Activated CD8-positive, alpha-beta memory T cell treated with anti-CD3 and anti-CD28 coated beads for 1 hour (primary cell): Measurements from ENCODE around the gene CAMTA2.

Source experiments
- DNase-seq, 2 donors: peaks; one replicate each; pipeline ENCODE4 v3.0.0-alpha.2; 2020; ENCODE audit warnings: low read depth in 1 of 2; ENCODE audit errors: extremely low read depth in 1 of 2

Gene CAMTA2

DNA sequence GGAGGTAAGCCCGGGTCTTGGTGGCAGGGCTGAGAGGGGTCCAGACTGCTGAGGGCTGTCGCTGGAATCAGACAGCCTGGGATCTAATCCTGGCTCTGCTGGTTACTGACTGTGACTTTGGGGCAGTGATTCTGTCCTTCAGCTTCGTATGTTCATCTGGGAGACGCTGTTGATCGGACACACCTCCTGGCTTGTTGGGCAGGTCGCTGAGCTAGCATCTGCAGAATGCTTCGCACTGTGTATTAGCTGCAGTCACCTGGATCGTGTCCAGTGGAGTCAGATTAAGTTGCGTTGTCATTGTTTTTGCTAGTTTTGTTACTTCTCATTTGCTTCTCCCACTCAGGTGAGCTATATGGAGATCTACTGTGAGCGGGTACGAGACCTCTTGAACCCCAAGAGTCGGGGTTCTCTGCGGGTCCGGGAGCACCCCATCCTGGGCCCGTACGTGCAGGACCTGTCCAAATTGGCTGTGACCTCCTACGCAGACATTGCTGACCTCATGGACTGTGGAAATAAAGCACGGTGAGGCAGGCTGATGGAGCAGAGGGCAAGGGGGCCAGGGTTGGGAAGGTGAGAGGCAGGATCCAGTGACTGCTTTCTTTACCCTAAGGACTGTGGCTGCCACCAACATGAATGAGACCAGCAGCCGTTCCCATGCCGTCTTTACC lies 14.8 kb upstream of the CAMTA2 start:
- DNase-seq: no peak

DNA sequence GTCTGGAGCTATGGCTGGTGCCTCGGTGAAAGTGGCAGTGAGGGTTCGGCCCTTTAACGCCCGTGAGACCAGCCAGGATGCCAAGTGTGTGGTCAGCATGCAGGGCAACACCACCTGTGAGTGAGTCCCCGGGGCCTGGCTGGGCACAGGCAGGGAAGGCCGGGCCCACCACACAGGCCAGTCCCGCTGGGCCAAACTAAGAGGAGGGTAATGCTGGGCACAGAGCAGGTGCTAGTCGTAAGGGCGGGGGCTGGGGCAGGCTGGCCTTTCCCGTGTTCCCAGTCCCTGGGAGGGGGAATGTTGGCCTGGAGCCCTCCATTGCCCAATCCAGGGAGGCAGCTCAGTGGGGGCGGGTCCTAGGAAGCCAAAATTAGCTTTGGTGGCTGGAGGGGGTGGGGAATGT lies 12.8 kb upstream of the CAMTA2 start:
- DNase-seq: no peak

GRCh38 chr17:4999430-5000093 lies 12.1 kb upstream of the CAMTA2 start:
- DNase-seq: no peak

DNA sequence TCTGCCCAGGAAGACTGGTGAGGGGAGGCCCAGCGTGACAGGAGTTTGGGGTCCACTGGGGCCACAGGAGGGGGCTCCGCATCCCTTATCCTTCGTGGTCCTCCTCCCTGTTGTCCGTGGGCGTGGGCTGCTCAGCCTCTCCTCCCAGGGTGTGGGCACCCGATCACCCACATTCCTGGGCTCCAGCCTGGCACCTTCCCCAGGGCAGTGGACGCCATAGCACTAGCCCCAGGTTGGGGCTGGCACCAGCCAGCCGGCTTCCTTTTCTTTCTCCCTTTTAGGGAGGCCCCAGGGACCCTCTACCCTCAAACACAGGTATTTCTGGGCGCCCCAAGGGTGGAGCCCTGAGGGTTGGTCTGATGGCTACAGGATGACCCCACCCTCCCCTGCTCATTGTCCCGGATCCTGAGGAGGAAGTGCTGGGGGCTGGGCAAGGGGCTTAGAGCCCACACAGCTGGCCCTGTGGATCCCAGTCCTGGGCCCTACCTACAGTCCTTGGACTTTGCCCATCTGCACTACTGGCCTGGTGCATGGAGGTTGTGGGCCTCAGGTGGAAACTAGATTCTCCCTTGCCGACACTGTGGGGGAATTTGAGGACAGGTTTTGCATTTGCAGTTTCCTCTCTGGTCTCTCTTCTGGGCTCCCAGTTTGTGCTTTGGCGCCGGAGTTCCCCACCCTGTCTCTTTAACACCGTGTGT lies 11.4 kb upstream of the CAMTA2 start:
- no peak for DNase-seq

GRCh38 chr17:4998027-4998731 lies 10.7 kb upstream of the CAMTA2 start:
- DNase-seq: no peak

GRCh38 chr17:4997302-4998026 lies 10.0 kb upstream of the CAMTA2 start, which contains the start of the genes INCA1 and KIF1C:
TSS of gene INCA1 (minus strand) at chr17:4997522. CDS start at chr17:4994437, 3,085 bp downstream.
TSS of gene KIF1C (plus strand) at chr17:4997950. CDS start at chr17:5000247, 2,297 bp downstream.
- DNase-seq: peak; percentile 77 to 83

DNA sequence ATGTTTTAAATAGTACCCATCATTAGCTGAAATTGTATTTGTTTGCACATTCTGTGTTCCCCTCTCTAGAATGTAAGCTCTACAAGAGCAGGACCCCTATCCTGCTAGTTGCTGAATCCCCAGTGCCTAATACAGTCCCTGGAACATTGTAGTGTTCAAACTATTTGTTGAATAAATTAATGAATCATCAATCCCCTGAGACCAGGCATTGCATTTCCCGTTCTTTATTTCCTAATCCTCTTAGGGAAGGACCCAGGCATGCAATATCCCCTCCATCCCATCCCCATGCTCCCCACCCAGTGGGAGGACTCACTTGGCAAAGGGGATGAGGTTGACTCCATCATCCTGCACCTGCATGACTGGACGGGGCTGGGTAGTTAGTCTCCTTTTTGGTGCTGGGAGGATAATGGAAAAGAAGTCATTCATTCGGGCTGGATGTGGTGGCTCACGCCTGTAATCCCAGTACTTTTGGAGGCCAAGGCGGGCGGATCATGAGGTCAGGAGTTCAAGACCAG lies 6.7 kb upstream of the CAMTA2 start:
- no peak for DNase-seq

DNA sequence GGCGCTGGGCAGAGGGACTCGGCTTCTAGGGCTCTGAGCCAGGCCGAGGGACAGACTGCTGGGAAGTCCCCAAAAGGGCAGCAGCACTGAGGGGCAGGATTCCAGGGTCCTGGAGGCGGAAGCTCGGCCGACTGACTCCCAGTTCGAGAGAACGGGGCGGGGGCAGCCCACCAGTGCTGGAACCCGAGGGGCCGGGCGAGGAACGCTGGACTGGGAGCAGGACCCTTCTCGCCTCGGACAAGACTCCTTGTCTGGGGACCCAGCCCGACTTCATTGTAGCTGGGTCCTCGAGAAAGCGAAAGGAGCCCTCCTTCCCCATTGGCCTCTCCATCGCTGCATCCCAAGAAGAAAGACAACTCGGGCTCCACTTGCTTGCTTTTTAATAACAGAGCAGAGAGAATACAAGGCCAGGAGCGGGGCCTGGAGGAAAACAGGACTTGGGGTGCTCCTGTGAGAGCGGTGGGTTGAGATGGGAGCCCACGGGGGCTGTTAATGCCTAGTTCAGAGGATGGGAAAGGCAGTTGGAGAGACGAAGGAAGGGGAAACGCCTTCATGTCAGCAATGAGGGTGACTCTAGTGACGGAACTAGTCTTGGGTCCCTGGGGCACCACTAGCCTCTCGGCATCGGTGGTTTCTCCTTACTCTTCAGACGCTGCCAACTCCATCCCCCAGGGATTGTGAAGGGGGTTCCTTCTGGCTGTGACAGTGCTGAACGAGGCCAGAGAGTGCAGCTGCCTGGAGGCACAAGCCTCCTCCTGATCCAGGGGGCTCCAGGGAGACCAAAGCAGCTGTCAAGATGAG lies 492 bp upstream of the CAMTA2 start:
- DNase-seq: no peak

DNA sequence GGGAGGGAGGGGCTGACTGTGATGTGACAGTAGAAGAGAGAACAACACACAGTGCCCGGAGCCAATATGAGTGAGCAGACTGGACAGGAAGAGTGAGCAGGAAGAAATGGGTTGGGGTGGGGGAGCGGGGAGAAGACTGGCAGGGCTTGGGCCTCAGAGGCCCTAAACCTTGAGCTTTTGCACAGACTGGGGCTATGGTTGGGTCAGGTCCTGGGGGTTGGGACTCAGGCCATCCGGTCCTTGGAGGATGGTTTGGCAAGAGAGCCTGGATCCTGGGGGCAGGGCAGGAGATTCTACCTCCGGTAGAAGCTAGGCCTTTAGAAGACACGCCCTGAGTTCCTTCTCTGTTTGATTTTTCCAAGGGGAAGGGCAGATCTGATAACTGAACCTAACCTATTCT lies 1.1 kb downstream of the CAMTA2 start:
- no peak for DNase-seq

GRCh38 chr17:4982305-4982704 lies 5.2 kb downstream of the CAMTA2 start:
- DNase-seq: no peak

GRCh38 chr17:4980644-4981216 lies 6.7 kb downstream of the CAMTA2 start:
- DNase-seq: no peak

DNA sequence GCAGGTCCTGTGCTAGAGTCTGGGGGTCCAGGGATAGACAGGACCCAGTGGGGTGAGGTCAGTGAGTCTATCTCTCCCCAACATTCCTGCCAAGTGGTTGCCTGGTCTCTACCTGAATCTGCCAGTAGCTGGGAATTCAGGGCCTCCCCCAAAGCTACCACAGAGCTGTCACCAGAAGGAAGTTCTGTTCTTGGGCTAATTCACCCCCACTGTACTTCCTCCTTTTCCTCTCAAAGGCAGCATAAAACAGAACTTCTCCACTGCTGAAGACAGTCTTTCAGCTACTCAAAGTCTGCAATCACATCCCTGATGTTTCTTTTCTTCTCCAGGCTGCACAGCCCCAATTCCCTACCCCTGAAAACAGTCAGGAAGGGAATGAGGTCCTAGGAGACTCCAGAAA lies 8.7 kb downstream of the CAMTA2 start:
- DNase-seq: no peak

DNA sequence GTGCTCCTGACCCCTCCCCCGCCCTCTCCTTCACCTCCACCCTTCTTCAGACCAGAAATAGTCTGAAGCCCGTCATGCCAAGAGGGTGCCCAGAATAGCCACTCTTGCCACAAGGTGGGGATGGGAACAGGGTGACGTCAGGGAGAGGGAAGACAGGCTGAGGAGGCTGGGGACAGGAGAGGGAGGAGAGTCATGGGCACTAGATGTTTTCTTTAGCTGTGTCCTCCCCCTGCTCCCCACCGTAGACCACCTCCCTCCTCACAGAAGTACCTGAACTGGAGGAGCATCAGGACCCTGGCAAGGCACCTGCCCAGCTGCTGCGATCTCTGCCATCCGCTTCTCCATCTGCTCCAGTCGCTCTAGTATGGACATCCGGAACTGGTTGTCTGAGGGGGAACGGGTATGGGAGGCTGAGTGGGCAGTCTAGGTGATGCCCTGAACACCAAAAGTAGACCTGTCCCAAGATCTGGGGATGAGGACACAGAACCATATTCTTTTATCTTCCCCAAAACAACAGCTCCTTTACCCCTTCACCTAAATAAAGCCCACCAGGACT lies 13.3 kb downstream of the CAMTA2 start:
- no peak for DNase-seq

DNA sequence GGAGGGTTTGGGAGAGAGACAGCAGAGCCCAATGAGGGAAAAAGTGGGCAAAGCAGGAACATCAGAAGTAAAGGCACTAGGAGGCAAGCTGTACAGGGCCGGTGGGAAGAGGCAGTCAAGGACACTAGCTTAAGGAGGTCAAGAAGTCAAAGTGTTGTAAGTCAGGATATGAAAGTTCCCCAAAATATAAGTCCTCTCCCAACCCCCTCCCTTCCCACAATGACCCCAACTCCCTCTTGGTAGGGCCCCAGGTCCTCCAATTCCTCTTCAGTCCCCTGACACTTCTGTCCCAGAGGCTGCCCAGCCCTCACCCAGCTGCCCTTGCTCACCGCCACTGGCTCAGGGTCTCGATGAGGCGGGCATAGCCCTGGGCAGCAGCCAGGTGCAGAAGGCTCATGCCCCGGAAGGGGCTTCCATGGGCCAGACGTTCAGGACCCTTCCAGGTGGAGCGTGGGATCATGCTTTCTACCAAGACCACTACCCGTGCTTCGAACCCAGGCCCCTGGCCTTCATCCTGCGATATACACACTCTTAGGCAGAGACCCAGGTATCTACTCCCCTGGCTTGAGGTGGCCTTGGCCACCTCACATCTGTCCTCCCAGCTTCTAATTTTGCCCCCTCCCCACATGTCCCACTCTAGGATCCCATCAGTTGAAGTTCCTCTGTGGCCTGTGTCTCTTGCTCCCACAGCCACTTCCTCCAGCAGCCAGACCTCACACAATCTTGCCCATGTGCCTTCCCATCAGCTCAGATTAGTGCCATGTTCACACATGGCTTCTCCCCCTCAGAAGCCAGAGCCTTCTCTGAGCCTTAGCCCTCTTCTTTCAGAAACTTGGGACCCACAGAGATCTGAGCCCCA lies 14.0 kb downstream of the CAMTA2 start:
- DNase-seq: no peak

DNA sequence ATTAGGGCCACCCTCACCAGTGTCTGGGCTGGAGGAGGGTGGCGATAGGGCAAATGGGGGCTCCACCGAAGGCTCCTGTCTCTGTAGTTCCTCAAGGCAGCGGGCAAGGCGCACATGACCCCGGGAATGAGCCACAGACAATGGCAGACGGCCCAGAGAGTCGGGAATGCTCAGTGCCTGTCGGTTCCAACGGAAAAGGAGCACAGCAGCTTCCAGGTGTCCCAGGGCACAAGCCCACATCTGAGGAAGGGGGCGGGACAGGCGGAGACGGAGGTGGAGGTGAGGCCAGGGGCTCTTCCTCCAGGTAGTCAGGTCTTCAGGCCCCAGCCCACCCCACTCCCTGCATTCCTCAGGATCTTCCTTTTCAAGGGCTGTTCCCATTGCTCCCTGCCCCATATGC lies 14.7 kb downstream of the CAMTA2 start:
- no peak for DNase-seq

DNA sequence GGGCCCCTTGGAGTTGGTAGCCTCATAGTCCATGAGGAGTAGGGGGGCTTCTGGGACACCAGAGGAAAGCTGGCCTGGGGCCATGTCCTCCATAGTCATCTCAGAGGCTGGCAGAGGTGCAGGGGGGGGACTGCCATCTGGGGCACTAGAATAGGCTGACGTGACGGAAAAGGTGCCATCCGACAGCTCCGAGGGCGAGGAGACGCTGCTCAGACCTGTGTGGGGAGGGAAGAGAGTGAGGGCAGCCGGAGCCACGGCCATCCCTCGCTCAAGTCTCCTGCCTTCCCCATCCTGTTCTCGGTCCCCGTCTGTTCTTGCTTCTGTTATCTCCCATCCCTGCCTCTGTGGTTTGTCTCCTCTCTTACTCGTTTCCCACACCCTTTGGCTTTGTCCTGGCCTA lies 15.2 kb downstream of the CAMTA2 start:
- DNase-seq: no peak

GRCh38 chr17:4971826-4972225 lies 15.6 kb downstream of the CAMTA2 start:
- DNase-seq: no peak

DNA sequence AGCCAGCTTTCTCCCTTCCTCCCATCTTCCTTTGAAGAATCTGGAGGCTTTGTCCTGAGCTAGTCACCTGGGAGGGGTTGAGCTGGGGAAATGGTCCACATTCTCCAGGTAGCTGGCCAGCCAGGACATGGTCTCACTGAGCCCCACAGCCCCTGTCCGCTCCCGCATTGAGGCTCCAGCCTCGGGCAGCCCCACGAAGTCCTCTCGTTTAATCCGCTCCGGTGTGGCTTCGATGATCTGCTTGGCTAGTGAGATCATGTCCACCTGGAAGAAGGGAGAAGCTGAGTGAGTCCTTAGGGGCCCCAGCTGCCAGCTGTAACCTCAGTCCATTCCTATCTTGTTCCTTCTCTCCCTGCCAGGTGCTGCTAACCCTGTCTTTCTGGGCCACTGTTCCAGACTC lies 17.2 kb downstream of the CAMTA2 start:
- DNase-seq: no peak
